IPS-15b (cell line): Measurements from ENCODE around the gene PDZRN3.

Experiments used
- H3K27me3 ChIP-seq: one replicate; pipeline ENCODE4 v1.6.1; 2013; ENCODE audit warnings: low read length; ENCODE audit not compliant: control insufficient read depth, insufficient read depth
- H3K36me3 ChIP-seq: one replicate; pipeline ENCODE4 v1.6.1; 2013; ENCODE audit warnings: low read length; ENCODE audit not compliant: control insufficient read depth, insufficient read depth
- H3K4me1 ChIP-seq: one replicate; pipeline ENCODE4 v1.6.1; 2013; ENCODE audit warnings: mild to moderate bottlenecking, low read length; ENCODE audit not compliant: control insufficient read depth, insufficient read depth
- H3K4me3 ChIP-seq: one replicate; pipeline ENCODE4 v1.5.1; 2013; ENCODE audit warnings: low read depth, low read length
- H3K9ac ChIP-seq: one replicate; pipeline ENCODE4 v1.6.1; 2013; ENCODE audit warnings: low read depth, mild to moderate bottlenecking, low read length
- H3K9me3 ChIP-seq: one replicate; pipeline ENCODE4 v1.6.1; 2013; ENCODE audit warnings: mild to moderate bottlenecking, low read length; ENCODE audit not compliant: control insufficient read depth, insufficient read depth

The PDZRN3 gene

GRCh38 chr3:73433687-73434086, 191.1 kb downstream of the PDZRN3 start:
- Histone ChIP-seq H3K4me3 (no peak overlapping the region), H3K36me3 (no peaks in the 10 kb centered on the region), H3K9ac (no peak overlapping the region), H3K4me1 (no peaks in the 10 kb centered on the region), H3K9me3 (no peaks in the 10 kb centered on the region), H3K27me3 (no peaks in the 10 kb centered on the region)

- Histone ChIP-seq H3K4me3 (no peak overlapping the region), H3K9ac (no peak overlapping the region), H3K9me3 (no peaks in the 10 kb centered on the region), H3K27me3 (no peaks in the 10 kb centered on the region), H3K36me3 (no peaks in the 10 kb centered on the region), H3K4me1 (no peaks in the 10 kb centered on the region)
Observed at GRCh38 chr3:73433079-73433478, 191.7 kb downstream of the PDZRN3 start.

- Histone ChIP-seq H3K9ac (no peak overlapping the region), H3K9me3 (no peaks in the 10 kb centered on the region), H3K4me3 (no peak overlapping the region), H3K27me3 (no peaks in the 10 kb centered on the region), H3K4me1 (no peaks in the 10 kb centered on the region), H3K36me3 (no peaks in the 10 kb centered on the region)
Observed at GRCh38 chr3:73432706-73433032, 192.1 kb downstream of the PDZRN3 start.

GRCh38 chr3:73432023-73432705, 192.6 kb downstream of the PDZRN3 start:
- no peak overlapping the region for H3K4me3 ChIP-seq
- no peaks in the 10 kb centered on the region for H3K27me3 ChIP-seq
- H3K36me3 ChIP-seq = no peaks in the 10 kb centered on the region
- H3K4me1 ChIP-seq = no peaks in the 10 kb centered on the region
- no peak overlapping the region for H3K9ac ChIP-seq
- no peaks in the 10 kb centered on the region for H3K9me3 ChIP-seq

- no peaks in the 10 kb centered on the region for H3K4me1 ChIP-seq
- H3K36me3 ChIP-seq = no peaks in the 10 kb centered on the region
- no peak overlapping the region for H3K9ac ChIP-seq
- no peaks in the 10 kb centered on the region for H3K9me3 ChIP-seq
- no peak overlapping the region for H3K4me3 ChIP-seq
- H3K27me3 ChIP-seq = no peaks in the 10 kb centered on the region
Observed at GRCh38 chr3:73431183-73431900, 193.4 kb downstream of the PDZRN3 start.

- no peaks in the 10 kb centered on the region for H3K36me3 ChIP-seq
- no peak overlapping the region for H3K4me3 ChIP-seq
- H3K27me3 ChIP-seq = no peaks in the 10 kb centered on the region
- H3K9me3 ChIP-seq = no peaks in the 10 kb centered on the region
- H3K4me1 ChIP-seq = no peaks in the 10 kb centered on the region
- no peak overlapping the region for H3K9ac ChIP-seq
Observed at GRCh38 chr3:73427048-73427706, 197.6 kb downstream of the PDZRN3 start.

GRCh38 chr3:73426606-73427005, 198.1 kb downstream of the PDZRN3 start:
- no peak overlapping the region for H3K4me3 ChIP-seq
- no peaks in the 10 kb centered on the region for H3K36me3 ChIP-seq

GRCh38 chr3:73423116-73423515, 201.6 kb downstream of the PDZRN3 start:
- Histone ChIP-seq H3K9ac (no peak overlapping the region), H3K27me3 (no peaks in the 10 kb centered on the region), H3K4me1 (no peaks in the 10 kb centered on the region), H3K4me3 (no peak overlapping the region), H3K9me3 (no peaks in the 10 kb centered on the region), H3K36me3 (no peaks in the 10 kb centered on the region)

More at GRCh38 chr3:73426606-73427005, 198.1 kb downstream of the PDZRN3 start:
- H3K27me3 ChIP-seq = no peaks in the 10 kb centered on the region
- no peaks in the 10 kb centered on the region for H3K9me3 ChIP-seq
- H3K9ac ChIP-seq = no peak overlapping the region
- no peaks in the 10 kb centered on the region for H3K4me1 ChIP-seq

GRCh38 chr3:73422571-73422970, 202.2 kb downstream of the PDZRN3 start:
- H3K9me3 ChIP-seq = no peaks in the 10 kb centered on the region
- H3K4me3 ChIP-seq = no peak overlapping the region
- no peaks in the 10 kb centered on the region for H3K4me1 ChIP-seq
- H3K9ac ChIP-seq = no peak overlapping the region
- H3K27me3 ChIP-seq = no peaks in the 10 kb centered on the region
- no peaks in the 10 kb centered on the region for H3K36me3 ChIP-seq

- H3K36me3 ChIP-seq = no peaks in the 10 kb centered on the region
- H3K4me3 ChIP-seq = no peak overlapping the region
- H3K4me1 ChIP-seq = no peaks in the 10 kb centered on the region
- no peaks in the 10 kb centered on the region for H3K27me3 ChIP-seq
- H3K9me3 ChIP-seq = no peaks in the 10 kb centered on the region
- H3K9ac ChIP-seq = no peak overlapping the region
Observed at GRCh38 chr3:73419942-73420341, 204.8 kb downstream of the PDZRN3 start.

- Histone ChIP-seq H3K9me3 (no peaks in the 10 kb centered on the region), H3K4me1 (no peaks in the 10 kb centered on the region), H3K27me3 (no peaks in the 10 kb centered on the region), H3K36me3 (no peaks in the 10 kb centered on the region), H3K9ac (no peak overlapping the region), H3K4me3 (no peak overlapping the region)
Observed at GRCh38 chr3:73419179-73419803, 205.4 kb downstream of the PDZRN3 start.
